KG1 (cell line): Measurements from ENCODE around the gene GNGT2.
"Not testable (repeated sequence)": the region's sequence is repeated elsewhere in the genome, so short reads cannot be mapped to it uniquely, and the experiment has no call there.

ENCODE experiments used
- DNase-seq: peaks from one replicate; lab custom pipeline; 2025; lab: John Stamatoyannopoulos, UW

GNGT2 gene

GRCh38 chr17:49203796-49204195, 6.6 kb downstream of the GNGT2 start:
- DNase-seq, result no peak

- DNase-seq, result no peak
Observed at GRCh38 chr17:49201481-49201927, 8.9 kb downstream of the GNGT2 start.

- DNase-seq, result no peak
Observed at GRCh38 chr17:49200423-49201083, 9.8 kb downstream of the GNGT2 start.

DNA sequence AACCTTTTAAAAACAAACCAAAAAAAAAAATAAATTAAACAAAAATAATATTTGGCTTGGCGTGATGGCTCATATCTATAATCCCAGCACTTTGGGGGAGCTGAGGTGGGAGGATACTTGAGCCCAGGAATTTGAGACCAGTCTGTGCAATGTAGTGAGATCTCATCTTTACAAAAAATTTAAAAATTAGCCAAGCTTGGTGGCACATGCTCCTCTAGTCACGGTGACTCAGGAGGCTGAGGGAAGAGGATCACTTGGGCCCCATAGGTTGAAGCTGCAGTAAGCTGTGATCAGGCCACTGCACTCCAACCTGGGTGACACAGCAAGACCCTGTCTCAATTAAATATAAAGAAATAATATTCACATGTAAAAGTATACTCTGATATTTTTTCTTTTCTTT, 12.2 kb downstream of the GNGT2 start:
- no peak for DNase-seq

DNA sequence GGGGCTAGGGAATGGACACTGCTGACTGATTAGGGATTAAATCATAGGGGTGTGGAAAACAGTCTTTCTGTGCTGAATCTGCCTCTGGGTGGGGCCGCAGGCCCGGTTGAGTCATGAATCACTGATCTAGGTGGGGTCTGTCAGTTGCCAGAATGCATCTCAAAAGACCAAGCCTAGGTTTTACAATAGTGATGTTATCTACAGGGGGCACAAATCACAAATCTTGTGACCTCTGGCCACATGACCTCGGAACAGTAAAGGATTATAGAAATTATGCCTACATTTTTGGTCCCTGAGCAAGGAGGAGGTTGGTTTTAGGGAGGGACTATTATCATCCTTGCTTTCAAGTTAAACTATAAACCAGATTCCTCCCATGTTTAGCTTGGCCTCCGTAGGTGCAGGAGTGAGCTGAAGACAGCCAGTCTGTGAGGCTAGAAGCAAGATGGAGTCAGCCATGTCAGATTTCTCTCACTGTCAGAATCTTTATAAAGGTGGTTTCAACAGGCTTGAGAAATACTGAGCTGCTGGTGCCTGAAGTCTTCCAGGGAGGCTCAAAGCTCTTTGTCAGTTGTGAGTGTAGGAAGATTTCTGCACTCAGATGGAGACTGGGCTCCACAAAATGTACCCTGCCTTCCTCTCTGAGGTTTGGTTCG, 12.9 kb downstream of the GNGT2 start:
- DNase-seq, result no peak

- no peak for DNase-seq
Observed at GRCh38 chr17:49196520-49196919, 13.9 kb downstream of the GNGT2 start.

DNA sequence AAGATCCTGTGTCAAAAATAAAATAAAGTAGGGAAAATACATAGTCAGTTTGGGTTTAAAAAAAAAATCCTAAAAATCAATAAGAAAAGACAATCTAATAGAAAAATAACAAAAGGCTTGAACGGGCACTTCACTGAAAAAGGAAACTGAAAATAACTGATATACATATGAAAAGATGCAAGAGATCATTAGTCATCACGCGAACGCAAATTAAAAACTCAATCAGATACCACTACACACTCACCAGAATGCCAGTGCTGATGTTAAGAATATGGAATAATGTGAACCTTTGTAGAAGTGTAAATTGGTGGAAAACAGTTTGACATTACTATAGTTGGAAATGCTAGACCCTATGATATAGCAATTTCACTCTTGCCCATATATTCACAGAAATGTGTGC, 14.6 kb downstream of the GNGT2 start:
- no peak for DNase-seq

- DNase-seq, result no peak
Observed at GRCh38 chr17:49194297-49194607, 16.1 kb downstream of the GNGT2 start.

DNA sequence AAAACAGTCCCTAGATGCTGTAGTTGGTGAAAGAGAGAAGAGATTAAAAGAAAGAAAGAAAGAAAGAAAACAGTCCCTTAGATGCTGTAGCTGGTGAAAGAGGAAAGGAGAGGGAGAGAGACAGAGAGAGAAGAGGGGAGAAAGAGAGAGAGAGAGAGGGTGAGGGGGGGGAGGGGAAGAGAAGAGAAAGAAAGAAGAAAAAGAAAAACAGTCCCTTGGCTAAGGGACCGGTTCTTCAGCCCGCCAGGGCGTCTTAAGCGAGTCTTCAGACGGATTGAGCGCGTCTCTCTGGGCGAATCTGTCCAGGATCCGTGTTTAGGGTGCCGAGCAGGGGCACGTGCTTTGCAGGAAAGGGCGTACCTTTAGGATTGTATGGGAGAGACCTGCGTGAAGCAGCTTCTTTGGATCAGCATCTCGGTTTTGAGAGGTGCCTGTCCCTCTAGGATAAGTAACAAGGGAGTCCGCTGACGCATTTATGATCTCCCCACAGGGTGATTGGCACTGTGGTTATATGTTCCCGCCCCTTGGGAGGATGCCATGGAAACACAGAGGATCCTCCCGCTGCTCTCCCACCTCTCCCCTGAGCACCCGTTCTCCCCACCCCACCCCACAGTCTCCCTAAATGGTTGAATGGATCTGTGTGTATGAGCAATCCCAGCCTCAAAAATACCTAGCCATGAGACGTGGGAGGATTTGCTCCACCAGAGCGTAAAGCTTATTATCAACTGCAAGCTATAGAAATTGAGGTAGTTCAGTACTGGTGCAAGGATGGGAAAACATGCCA, 16.7 kb downstream of the GNGT2 start:
- DNase-seq, result no peak

DNA sequence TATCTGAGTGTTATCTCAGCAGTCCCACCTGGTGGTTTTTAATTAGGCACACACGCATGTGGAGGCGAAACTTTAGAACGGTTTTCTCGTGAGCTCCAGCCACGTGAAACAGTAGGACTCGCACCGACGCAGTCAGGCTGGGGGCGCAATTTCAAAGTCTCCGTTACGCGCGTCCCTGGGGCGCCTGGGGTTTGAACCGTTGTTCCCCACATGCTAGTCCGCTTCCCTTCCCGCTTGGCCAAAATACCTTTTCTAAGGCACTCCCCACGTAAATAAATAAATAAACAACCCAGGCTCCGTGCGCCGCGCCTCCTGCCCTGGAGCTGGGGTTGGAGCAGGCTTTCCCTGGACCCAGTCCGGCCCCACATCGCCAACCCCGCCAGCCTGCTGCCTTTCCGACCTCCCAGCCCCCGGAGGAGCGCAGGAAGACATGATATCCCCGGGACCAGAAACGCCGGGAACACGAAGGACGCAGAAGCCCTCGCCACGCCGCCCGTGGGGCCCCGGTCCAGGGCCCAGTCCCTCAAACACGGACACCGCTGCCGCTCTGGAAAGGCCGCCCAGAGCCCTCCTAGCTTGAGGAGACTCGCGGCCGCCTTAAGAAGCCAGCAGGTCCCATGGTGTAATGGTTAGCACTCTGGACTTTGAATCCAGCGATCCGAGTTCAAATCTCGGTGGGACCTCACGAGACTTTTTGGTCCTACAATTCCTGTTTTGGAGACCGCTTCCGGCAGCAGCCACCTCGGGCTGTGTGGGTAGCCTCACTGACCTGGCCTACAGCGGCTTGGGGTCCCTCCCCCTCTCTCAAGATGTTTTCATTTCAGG, 18.2 kb downstream of the GNGT2 start:
- peak; percentile 95 for DNase-seq

DNA sequence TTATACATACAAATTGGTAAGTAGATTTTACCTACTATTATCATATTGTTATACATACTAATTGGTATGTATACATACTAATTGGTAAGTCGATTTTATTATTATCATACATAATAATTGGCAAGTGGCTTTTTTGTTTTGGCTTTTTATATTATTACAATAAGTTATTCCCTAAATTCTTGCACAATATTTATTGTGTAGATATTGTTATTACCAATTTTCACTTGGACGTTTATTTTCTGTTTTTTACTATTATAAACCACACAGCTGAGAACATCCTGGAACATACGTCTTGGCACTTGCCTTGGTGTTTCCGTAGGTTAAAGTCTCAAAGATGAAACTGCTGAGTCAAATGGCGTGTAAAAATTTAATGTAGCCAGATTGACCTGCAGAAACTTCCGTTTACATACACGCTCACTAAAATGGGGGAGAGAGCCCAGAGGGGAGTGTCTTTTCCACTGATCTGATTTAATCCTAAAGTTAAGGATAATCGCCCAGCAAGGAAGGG, 18.9 kb downstream of the GNGT2 start:
- no peak for DNase-seq

DNA sequence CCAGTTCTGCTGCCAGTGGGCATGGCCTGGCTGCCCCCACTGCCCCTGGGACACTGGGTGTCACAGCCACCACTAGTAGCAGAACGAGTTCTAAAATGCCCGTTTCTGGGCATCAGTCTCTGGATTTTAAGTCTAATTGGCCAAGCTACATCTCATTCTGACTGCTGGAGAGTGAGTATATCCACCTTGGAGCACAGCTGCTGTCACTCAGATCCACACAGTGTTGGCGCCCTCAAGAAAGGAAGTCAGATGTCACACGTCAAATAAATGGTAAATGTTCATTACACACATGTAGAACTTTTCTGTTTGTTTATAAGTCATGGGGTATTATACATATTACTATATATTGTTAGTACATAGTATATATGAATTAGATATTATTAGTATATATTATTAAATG, 19.4 kb downstream of the GNGT2 start:
- no peak for DNase-seq

GRCh38 chr17:49187301-49187700, 23.1 kb downstream of the GNGT2 start:
- DNase-seq, result no peak

DNA sequence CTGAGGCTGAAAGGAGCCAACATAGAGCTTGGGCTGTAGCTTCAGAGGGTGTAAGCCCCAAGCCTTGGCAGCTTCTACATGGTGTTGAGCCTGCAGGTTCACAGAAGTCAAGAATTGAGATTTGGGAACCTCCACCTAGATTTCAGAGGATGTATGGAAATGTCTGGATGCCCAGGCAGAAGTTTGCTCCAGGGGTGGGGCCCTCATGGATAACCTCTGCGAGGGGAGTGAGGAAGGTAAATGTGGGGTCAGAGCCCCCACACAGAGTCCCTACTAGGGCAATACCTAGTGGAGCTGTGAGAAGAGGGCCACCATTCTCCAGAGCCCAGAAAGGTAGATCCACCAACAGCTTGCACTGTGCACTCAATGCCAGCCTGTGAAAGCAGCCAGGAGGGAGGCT, 25.0 kb downstream of the GNGT2 start:
- not testable (repeated sequence) for DNase-seq

DNA sequence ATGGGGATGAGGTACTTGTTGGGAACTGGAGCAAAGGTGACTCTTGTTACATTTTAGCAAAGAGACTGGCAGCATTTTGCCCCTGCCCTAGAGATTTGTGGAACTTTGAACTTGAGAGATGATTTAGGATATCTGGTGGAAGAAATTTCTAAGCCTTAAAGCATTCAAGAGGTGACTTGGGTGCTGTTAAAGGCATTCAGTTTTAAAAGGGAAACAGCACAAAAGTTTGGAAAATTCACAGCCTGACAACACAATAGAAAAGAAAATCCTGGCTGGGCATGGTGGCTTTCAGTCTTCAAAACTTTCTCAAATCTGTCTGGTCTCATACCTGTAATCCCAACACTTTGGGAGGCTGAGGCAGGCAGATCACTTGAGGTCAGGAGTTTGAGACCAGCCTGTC, 25.9 kb downstream of the GNGT2 start:
- not testable (repeated sequence) for DNase-seq

- no peak for DNase-seq
Observed at GRCh38 chr17:49183801-49184200, 26.6 kb downstream of the GNGT2 start.

GRCh38 chr17:49183341-49183740, 27.0 kb downstream of the GNGT2 start:
- no peak for DNase-seq

- peak; percentile 20 for DNase-seq
Observed at GRCh38 chr17:49180998-49181635, 29.3 kb downstream of the GNGT2 start.

- peak; percentile 12 for DNase-seq
Observed at GRCh38 chr17:49180303-49180702, 30.1 kb downstream of the GNGT2 start.

DNA sequence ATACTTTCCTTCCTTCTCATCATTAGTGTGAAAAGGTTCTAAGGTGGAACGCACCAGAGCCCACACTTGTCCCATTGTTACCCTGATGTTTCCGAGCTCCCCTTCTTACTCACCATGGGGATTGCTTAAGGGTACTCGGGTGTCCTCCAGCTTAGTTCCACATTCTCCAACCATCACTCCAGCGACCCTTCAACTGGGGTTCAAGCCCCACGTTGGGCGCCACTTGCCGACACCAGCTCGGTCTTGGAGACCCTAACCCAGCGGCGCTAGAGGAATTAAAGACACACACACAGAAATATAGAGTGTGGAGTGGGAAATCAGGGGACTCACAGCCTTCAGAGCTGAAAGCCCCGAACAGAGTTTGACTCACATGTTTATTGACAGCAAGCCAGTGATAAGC, 34.4 kb downstream of the GNGT2 start:
- DNase-seq, result not testable (repeated sequence)

GRCh38 chr17:49170711-49171110, 39.7 kb downstream of the GNGT2 start:
- DNase-seq, result not testable (repeated sequence)

GRCh38 chr17:49170216-49170615, 40.2 kb downstream of the GNGT2 start:
- no peak for DNase-seq
